Adrenal gland (tissue), 12 donors: ENCODE results near the gene RAD52. TPM values are rescaled to one million over a fixed set of nuclear protein-coding genes. Genes with fewer than 3 reads are reported as not detected.

Experiments
- DNase-seq, 7 donors: peaks; one replicate each; pipeline ENCODE4 v3.0.0-alpha.2; 2019 to 2020
- H3K27ac ChIP-seq, 5 donors: fragments of 200-600 bp; sonication (generic) in 4 of 5; 1 replicate in 3 of 5; 2 replicates in 2 of 5; pipeline versions ENCODE4 v1.5.1 to v1.8.0; 2016 to 2020; ENCODE audit warnings: mild to moderate bottlenecking in 1 of 5
- H3K27me3 ChIP-seq: fragments of 200-600 bp; 2 replicates; pipeline ENCODE4 v1.8.0; 2021
- H3K36me3 ChIP-seq, 2 donors: fragments of 200-600 bp; replicated peaks in 1 of 2; 1 replicate in 1 of 2; 2 replicates in 1 of 2; pipeline versions ENCODE4 v1.5.1 to v1.8.0; 2018 to 2022
- H3K4me1 ChIP-seq, 2 donors: fragments of 200-600 bp; replicated peaks in 1 of 2; 1 replicate in 1 of 2; 2 replicates in 1 of 2; pipeline versions ENCODE4 v1.5.1 to v1.8.0; 2018 to 2021
- H3K4me3 ChIP-seq, 4 donors: fragments of 200-600 bp; sonication (generic) in 3 of 4; one replicate each; pipeline ENCODE4 v1.5.1; 2016 to 2018
- H3K9me3 ChIP-seq, 3 donors: fragments of 200-600 bp; sonication (generic) in 1 of 3; replicated peaks in 1 of 3; 1 replicate in 2 of 3; 2 replicates in 1 of 3; pipeline versions ENCODE4 v1.5.1 to v1.8.0; 2016 to 2021
- CTCF ChIP-seq, 6 experiments: fragments of 450-650 bp in 4 of 6; fragments of 200-600 bp in 2 of 6; sonication (generic) in 1 of 6; IDR thresholded peaks; 1 replicate in 5 of 6; 2 replicates in 1 of 6; pipeline versions ENCODE4 v1.5.1 to v1.8.0; 2016 to 2021; ENCODE audit warnings: antibody characterized with exemption in 6 of 6, mild to moderate bottlenecking in 2 of 6, moderate library complexity in 1 of 6
- POLR2A ChIP-seq, 2 donors: fragments of 450-650 bp; IDR thresholded peaks; one replicate each; pipeline ENCODE4 v1.6.1; 2017; ENCODE audit warnings: antibody characterized with exemption in 2 of 2, mild to moderate bottlenecking in 2 of 2, moderate library complexity in 1 of 2
- WGBS, 4 donors: extraction: QIAGEN DNeasy Blood & Tissue Kit in 2 of 4; methylation state at CpG; one replicate each; pipeline versions ENCODE4 v1.1.5 to v1.1.7; 2013 to 2017; 5-methylcytosine and 5-hydroxymethylcytosine counted together
- intact Hi-C, 2 donors: fragments of 100-400 bp; cut with DNase I; formaldehyde crosslinking; loops; one replicate each; pipeline versions ENCODE4 v1.14.1 to v1.15.0; 2022 to 2023
- polyA plus RNA-seq, 3 donors: library from polyadenylated mRNA; stranded (reverse); fragments of 200-250 nt in 2 of 3; fragments of 350-450 nt in 1 of 3; fragmentation: Illumina TruSeq in 1 of 3; extraction: RNeasy Lipid Tissue Mini Kit (QIAGEN cat#74804) in 1 of 3; gene quantifications; one replicate each; pipeline ENCODE4 v1.2.3, GENCODE V29; 2013 to 2014
- total RNA-seq, 9 donors: library from RNA; depleted of rRNA in 4 of 9; stranded (reverse); fragments of >200 nt in 4 of 9; fragments of 120-200 nt in 1 of 9; fragmentation: NEBNext Ultra II Directional in 1 of 9; extraction: Animal tissue kit (Norgen Biotek cat#: 25700) in 1 of 9; gene quantifications; one replicate each; pipeline versions ENCODE4 v1.1.0 to v1.2.4, GENCODE V29; 2013 to 2023
- donor health status: healthy with polysubstance abuse.
- donor health status: Bipolar disorder and iron deficiency.
- donor health status: DM: yes; HTN: yes; CAD: no.
- donor health status: DM: no; HTN: no; CAD: no.
- donor health status: DM: no; HTN: no; CAD: no.
- donor health status: DM: yes; HTN: yes; CAD: no.

The RAD52 gene
- total and polyA plus RNA-seq, 12 donors, result 5.5 to 22.6 (median 11.2) TPM

- 80 to 89% (median 85%) methylated on average over 4 of the region's 4 CpGs for WGBS, 4 donors
- H3K27ac ChIP-seq, result no peak overlapping the region
- TF ChIP-seq CTCF (IDR thresholded peaks at IDR 0.05) (no peak), POLR2A (IDR thresholded peaks at IDR 0.05) (no peak)
- no peaks in the 10 kb centered on the region for H3K27me3 ChIP-seq
- H3K4me1 ChIP-seq, result no peaks in the 10 kb centered on the region
- intact Hi-C loops, result no loop called here
- peaks cover 0 to 74% of the 10 kb centered on the region in 2 donors for H3K36me3 ChIP-seq
- DNase-seq, result no peak
- H3K4me3 ChIP-seq, result no peak overlapping the region
- H3K9me3 ChIP-seq, result no peaks in the 10 kb centered on the region
These were observed 68.8 kb downstream of the RAD52 start for GRCh38 chr12:880656-881055.

GRCh38 chr12:879641-880040, 69.9 kb downstream of the RAD52 start:
- WGBS, 4 donors, result 80 to 94% (median 91%) methylated on average over 4 to 5 of the region's 5 CpGs
- no peak overlapping the region for H3K4me3 ChIP-seq
- peaks cover 0 to 64% of the 10 kb centered on the region in 2 donors for H3K36me3 ChIP-seq
- no peaks in the 10 kb centered on the region for H3K27me3 ChIP-seq
- intact Hi-C loops, result no loop called here
- no peaks in the 10 kb centered on the region for H3K4me1 ChIP-seq
- DNase-seq, result no peak
- TF ChIP-seq CTCF (IDR thresholded peaks at IDR 0.05), result no peak
- TF ChIP-seq POLR2A (IDR thresholded peaks at IDR 0.05), result no peak
- no peaks in the 10 kb centered on the region for H3K9me3 ChIP-seq
- no peak overlapping the region for H3K27ac ChIP-seq

GRCh38 chr12:873954-874353, 75.5 kb downstream of the RAD52 start:
- 54 to 80% (median 74%) methylated on average over 2 of the region's 2 CpGs for WGBS, 4 donors

GRCh38 chr12:870378-870777, 79.1 kb downstream of the RAD52 start:
- Histone ChIP-seq H3K36me3 (peaks cover 0 to 57% of the 10 kb centered on the region in 2 donors), H3K4me1 (peaks cover 0 to 7% of the 10 kb centered on the region in 2 donors), H3K9me3 (no peaks in the 10 kb centered on the region), H3K4me3 (no peak overlapping the region), H3K27ac (no peak overlapping the region), H3K27me3 (no peaks in the 10 kb centered on the region)
- 83 to 96% (median 89%) methylated on average over 1 of the region's 1 CpG for WGBS, 4 donors
- no peak for TF ChIP-seq POLR2A (IDR thresholded peaks at IDR 0.05)
- no peak for TF ChIP-seq CTCF (IDR thresholded peaks at IDR 0.05)
- DNase-seq, result no peak
- intact Hi-C loops, result no loop called here

More at GRCh38 chr12:873954-874353, 75.5 kb downstream of the RAD52 start:
- Histone ChIP-seq H3K27me3 (no peaks in the 10 kb centered on the region), H3K27ac (no peak overlapping the region), H3K4me1 (peaks cover 0 to 7% of the 10 kb centered on the region in 2 donors), H3K36me3 (peaks cover 0 to 40% of the 10 kb centered on the region in 2 donors), H3K4me3 (no peak overlapping the region), H3K9me3 (no peaks in the 10 kb centered on the region)
- TF ChIP-seq POLR2A (IDR thresholded peaks at IDR 0.05), result no peak
- no peak for TF ChIP-seq CTCF (IDR thresholded peaks at IDR 0.05)
- intact Hi-C loops, result no loop called here
- peak; percentile 37 to 77 (median 70) for DNase-seq
